CD4-positive, alpha-beta T cell (primary cell): Measurements from ENCODE around the gene BRI3BP. TPM values are rescaled to one million over a fixed set of nuclear protein-coding genes. Genes with fewer than 3 reads are reported as not detected.

Source experiments
- ATAC-seq: fragments of 200-7000 bp; cut with Tn5 transposase; one replicate; pipeline ENCODE4 v1.10.0; 2022; ENCODE audit warnings: mild to moderate bottlenecking; ENCODE audit not compliant: poor library complexity
- CTCF ChIA-PET: fragments of 350-600 bp; sonication (Branson Sonifier 250); formaldehyde crosslinking; loops from one replicate; lab custom pipeline; 2021; ENCODE audit warnings: antibody characterized with exemption, inconsistent platforms; lab: Charles Lee
- POLR2A ChIA-PET: fragments of 350-600 bp; sonication (Branson Sonifier 250); formaldehyde crosslinking; loops from one replicate; lab custom pipeline; 2021; ENCODE audit warnings: antibody characterized with exemption, inconsistent platforms; lab: Charles Lee
- DNase-seq, 14 experiments: peaks; one replicate each; pipeline ENCODE4 v3.0.0-alpha.2; 2013 to 2020; ENCODE audit warnings: mixed read lengths in 2 of 14
- H3K27ac ChIP-seq, 2 donors: one replicate each; pipeline versions ENCODE4 v1.5.1 to v1.7.0; 2013; ENCODE audit warnings: low read length in 2 of 2, low read depth in 1 of 2, mild to moderate bottlenecking in 1 of 2
- H3K27me3 ChIP-seq, 2 experiments: 1 replicate in 1 of 2; 2 replicates in 1 of 2; pipeline versions ENCODE4 v1.6.1 to v1.7.0; 2013; ENCODE audit warnings: low read length in 2 of 2, control low read depth in 1 of 2, mild to moderate bottlenecking in 1 of 2, moderate library complexity in 1 of 2; ENCODE audit not compliant: insufficient read depth in 2 of 2, control insufficient read depth in 1 of 2
- H3K36me3 ChIP-seq: one replicate; pipeline ENCODE4 v1.6.1; 2013; ENCODE audit warnings: low read length, control low read depth; ENCODE audit not compliant: insufficient read depth
- H3K4me1 ChIP-seq: one replicate; pipeline ENCODE4 v1.6.1; 2013; ENCODE audit warnings: low read length, control low read depth; ENCODE audit not compliant: insufficient read depth
- H3K4me3 ChIP-seq: one replicate; pipeline ENCODE4 v1.5.1; 2013; ENCODE audit warnings: mild to moderate bottlenecking, low read length, moderate library complexity
- H3K9me3 ChIP-seq, 2 experiments: 1 replicate in 1 of 2; 2 replicates in 1 of 2; pipeline versions ENCODE4 v1.6.1 to v1.7.0; 2013; ENCODE audit warnings: low read length in 2 of 2, mild to moderate bottlenecking in 2 of 2, control low read depth in 1 of 2, moderate library complexity in 1 of 2; ENCODE audit not compliant: control insufficient read depth in 1 of 2, insufficient read depth in 1 of 2
- H3K27ac Mint-ChIP-seq: one replicate; pipeline ENCODE4 v1.8.0; 2020; ENCODE audit warnings: mixed read lengths
- H3K27me3 Mint-ChIP-seq: one replicate; pipeline ENCODE4 v1.8.0; 2021; ENCODE audit warnings: mixed read lengths
- H3K36me3 Mint-ChIP-seq: one replicate; pipeline ENCODE4 v1.8.0; 2021; ENCODE audit warnings: low read depth, mixed read lengths
- H3K4me1 Mint-ChIP-seq: one replicate; pipeline ENCODE4 v1.8.0; 2021; ENCODE audit warnings: low read depth, mixed read lengths
- H3K4me3 Mint-ChIP-seq: one replicate; pipeline ENCODE4 v1.8.0; 2020; ENCODE audit warnings: mild to moderate bottlenecking, mixed read lengths
- H3K9me3 Mint-ChIP-seq: one replicate; pipeline ENCODE4 v1.8.0; 2020; ENCODE audit warnings: mixed read lengths
- intact Hi-C, 2 experiments: fragments of 100-400 bp; cut with DNase I in 1 of 2; cut with micrococcal nuclease in 1 of 2; formaldehyde crosslinking; loops; one replicate each; pipeline versions ENCODE4 v1.15.1 to v1.9.0; 2023 to 2025; cut with DNase I, micrococcal nuclease
- total RNA-seq, 174 experiments: library from RNA in 2 of 174; stranded (reverse) in 2 of 174; gene quantifications; one replicate each; pipeline ENCODE4 v1.2.3 and lab custom pipeline; 2021 to 2026
- TF ChIP-seq, protein P1 (sequence below): fragments of 200-600 bp; IDR thresholded peaks from one replicate; pipeline ENCODE4 v1.8.0; 2022; ENCODE audit warnings: antibody characterized with exemption, mild to moderate bottlenecking

The BRI3BP gene
- total RNA-seq, 2 experiments from 2014 or later = 1.6 TPM

DNA sequence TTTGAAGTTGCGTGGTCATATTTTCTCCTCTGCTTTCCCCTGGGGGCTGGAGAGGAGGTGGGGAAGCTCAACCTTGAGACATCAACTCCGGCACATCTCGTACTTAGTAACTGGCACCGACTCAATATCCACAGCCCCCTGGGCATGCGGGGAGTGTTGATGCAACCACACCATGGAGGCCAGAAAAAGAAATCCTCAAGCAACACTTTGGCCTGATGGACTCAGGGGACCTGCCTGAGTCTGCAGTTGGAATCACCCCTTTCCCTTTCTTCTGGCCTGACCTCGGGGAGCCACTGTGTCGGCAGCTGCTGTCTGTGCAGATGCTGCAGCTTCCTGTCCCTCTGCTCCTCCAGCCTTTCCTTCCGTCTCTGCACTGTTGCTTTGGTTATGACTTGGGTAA lies 60.4 kb downstream of the BRI3BP start:
- H3K4me1 ChIP-seq = peaks cover 10% of the 10 kb centered on the region
- POLR2A ChIA-PET = no interaction called here
- intact Hi-C loops = no loop called here
- no peaks in the 10 kb centered on the region for H3K9me3 Mint-ChIP-seq
- peaks cover 4 to 6% of the 10 kb centered on the region in 2 experiments for H3K27me3 ChIP-seq
- H3K27ac Mint-ChIP-seq = no peak overlapping the region
- no peaks in the 10 kb centered on the region for H3K36me3 ChIP-seq
- peaks cover 12% of the 10 kb centered on the region for H3K4me1 Mint-ChIP-seq
- TF ChIP-seq, protein P1, sequence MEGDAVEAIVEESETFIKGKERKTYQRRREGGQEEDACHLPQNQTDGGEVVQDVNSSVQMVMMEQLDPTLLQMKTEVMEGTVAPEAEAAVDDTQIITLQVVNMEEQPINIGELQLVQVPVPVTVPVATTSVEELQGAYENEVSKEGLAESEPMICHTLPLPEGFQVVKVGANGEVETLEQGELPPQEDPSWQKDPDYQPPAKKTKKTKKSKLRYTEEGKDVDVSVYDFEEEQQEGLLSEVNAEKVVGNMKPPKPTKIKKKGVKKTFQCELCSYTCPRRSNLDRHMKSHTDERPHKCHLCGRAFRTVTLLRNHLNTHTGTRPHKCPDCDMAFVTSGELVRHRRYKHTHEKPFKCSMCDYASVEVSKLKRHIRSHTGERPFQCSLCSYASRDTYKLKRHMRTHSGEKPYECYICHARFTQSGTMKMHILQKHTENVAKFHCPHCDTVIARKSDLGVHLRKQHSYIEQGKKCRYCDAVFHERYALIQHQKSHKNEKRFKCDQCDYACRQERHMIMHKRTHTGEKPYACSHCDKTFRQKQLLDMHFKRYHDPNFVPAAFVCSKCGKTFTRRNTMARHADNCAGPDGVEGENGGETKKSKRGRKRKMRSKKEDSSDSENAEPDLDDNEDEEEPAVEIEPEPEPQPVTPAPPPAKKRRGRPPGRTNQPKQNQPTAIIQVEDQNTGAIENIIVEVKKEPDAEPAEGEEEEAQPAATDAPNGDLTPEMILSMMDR = no peak
- H3K27me3 Mint-ChIP-seq = peaks cover 16% of the 10 kb centered on the region
- H3K27ac ChIP-seq = no peak overlapping the region
- CTCF ChIA-PET = no interaction called here
- H3K4me3 Mint-ChIP-seq = no peak overlapping the region
- no peaks in the 10 kb centered on the region for H3K9me3 ChIP-seq
- ATAC-seq = no peak
- H3K4me3 ChIP-seq = no peak overlapping the region
- DNase-seq = no peak
- no peaks in the 10 kb centered on the region for H3K36me3 Mint-ChIP-seq

DNA sequence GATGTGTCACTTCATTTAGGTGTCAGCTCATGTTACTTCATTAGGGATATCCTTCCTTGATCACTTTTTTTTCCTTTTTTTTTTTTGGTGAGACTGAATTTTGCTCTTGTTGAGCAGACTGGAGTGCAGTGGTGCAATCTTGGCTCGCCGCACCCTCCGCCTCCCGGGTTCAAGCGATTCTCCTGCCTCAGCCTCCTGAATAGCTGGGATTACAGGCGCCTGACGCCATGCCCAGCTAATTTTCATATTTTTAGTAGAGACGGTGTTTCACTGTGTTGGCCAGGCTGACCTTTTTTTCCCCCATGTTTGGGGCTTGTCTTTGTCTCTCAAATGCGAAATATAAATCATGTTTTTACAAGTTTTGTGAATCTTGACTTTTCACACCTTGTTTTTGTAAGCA lies 62.1 kb downstream of the BRI3BP start:
- Mint-ChIP-seq H3K27me3 (peaks cover 16% of the 10 kb centered on the region), H3K4me3 (no peak overlapping the region), H3K27ac (no peak overlapping the region), H3K9me3 (no peaks in the 10 kb centered on the region), H3K4me1 (peaks cover 5% of the 10 kb centered on the region), H3K36me3 (no peaks in the 10 kb centered on the region)
- TF ChIP-seq, protein P1 = no peak
- CTCF ChIA-PET = interaction anchor here (1.2 kb wide), 1 partner anchor 9 kb away, joined by 4 read pairs; the partner anchor contains the start of gene AACS
- no peaks in the 10 kb centered on the region for H3K36me3 ChIP-seq
- H3K27me3 ChIP-seq = peaks cover 4 to 6% of the 10 kb centered on the region in 2 experiments
- no peak overlapping the region for H3K4me3 ChIP-seq
- POLR2A ChIA-PET = no interaction called here
- no peak overlapping the region for H3K27ac ChIP-seq
- no peak for ATAC-seq
- no peak for DNase-seq
- no peaks in the 10 kb centered on the region for H3K4me1 ChIP-seq
- intact Hi-C loops = no loop called here
- H3K9me3 ChIP-seq = no peaks in the 10 kb centered on the region

DNA sequence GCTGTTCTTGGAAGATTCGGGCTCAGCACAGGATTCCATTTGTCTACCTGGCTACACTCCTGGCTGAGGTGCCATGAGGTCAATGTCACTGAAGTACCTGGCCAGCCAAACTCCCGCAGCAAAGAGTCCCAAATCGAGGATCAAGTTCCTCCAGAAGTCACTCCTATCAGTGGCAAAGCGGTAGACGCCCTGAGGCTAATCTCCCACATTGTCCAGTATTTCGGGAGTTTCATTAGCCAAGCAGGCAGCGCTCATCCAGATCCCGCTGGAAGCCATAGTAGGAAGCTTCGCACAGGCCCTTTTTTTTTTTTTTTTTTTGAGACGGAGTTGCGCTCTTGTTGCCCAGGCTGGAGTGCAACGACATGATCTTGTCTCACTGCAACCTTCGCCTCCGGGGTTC lies 62.9 kb downstream of the BRI3BP start:
- Histone ChIP-seq H3K9me3 (no peaks in the 10 kb centered on the region), H3K27ac (no peak overlapping the region), H3K4me1 (no peaks in the 10 kb centered on the region), H3K36me3 (no peaks in the 10 kb centered on the region), H3K27me3 (peaks cover 4 to 6% of the 10 kb centered on the region in 2 experiments), H3K4me3 (no peak overlapping the region)
- intact Hi-C loops = no loop called here
- TF ChIP-seq, protein P1 = no peak
- no peaks in the 10 kb centered on the region for H3K9me3 Mint-ChIP-seq
- no peak overlapping the region for H3K4me3 Mint-ChIP-seq
- peaks cover under 1% of the 10 kb centered on the region for H3K4me1 Mint-ChIP-seq
- H3K27me3 Mint-ChIP-seq = peaks cover 16% of the 10 kb centered on the region
- no peak for DNase-seq
- ChIA-PET CTCF (interaction anchor here (1.2 kb wide), 1 partner anchor 9 kb away, joined by 4 read pairs; the partner anchor contains the start of gene AACS), POLR2A (no interaction called here)
- ATAC-seq = no peak
- no peak overlapping the region for H3K27ac Mint-ChIP-seq
- H3K36me3 Mint-ChIP-seq = no peaks in the 10 kb centered on the region
